GM12872 (cell line): ENCODE measurements around the gene ADARB2.

Experiments used
- CTCF ChIP-seq: IDR thresholded peaks from 3 replicates; pipeline ENCODE4 v1.5.1; 2011; ENCODE audit warnings: low read depth, mild to moderate bottlenecking, low read length, moderate library complexity; ENCODE audit not compliant: insufficient read depth

The ADARB2 gene

DNA sequence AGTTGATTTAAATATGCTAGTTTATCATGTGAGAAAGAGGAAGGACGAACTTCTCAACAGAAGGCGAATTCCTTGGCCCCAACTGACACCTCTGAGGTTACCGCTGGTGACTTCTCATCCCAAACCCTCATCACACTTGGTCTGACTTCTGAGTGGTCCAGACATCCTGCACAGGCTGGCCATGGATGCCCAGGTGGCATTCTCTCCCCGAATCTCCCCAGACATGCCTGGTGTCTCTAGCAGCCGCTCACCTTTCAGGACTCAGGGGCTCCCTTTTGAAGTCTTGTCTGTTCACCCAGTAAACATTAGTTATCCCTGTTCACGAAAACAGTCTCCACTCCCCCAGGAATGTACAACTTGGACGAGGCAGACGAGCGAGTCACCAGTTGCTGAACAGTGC lies 157.7 kb downstream of the ADARB2 start:
- TF ChIP-seq CTCF: no peak

- TF ChIP-seq CTCF: no peak
Observed at GRCh38 chr10:1579141-1579491, 158.2 kb downstream of the ADARB2 start.

DNA sequence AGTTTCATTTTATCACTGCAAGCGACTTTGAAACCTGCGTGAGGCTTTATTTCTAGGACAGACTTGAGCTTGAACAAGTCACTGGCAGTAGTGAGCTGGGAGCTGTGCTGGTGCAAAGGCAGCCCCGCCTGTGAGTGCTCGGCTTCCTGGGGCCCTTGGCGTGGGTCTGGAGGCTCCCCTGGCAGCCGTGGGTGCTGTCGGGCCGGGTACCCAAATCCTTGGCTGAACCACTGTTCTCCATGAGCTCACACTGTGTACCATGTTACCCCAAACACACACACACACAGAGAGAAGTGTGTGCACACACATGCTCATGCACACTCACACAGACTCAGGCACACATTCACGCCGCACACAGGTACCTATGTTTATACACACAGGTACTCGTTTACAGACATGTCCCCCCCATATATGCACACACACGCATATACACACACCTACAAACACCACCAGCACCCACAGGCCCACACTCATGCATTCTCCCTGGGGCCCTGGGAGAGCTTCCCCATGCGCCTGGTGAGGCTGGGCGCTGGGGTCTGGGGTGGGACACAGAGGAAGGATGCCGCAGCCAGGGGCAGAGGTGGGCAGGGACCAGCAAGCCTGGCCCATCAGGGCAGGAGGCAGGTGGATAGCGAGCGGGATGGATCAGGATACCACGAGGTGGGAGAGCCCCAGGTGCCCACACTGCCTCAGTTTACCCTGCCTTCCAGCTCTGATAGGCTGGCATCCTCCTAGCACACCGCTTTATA lies 158.8 kb downstream of the ADARB2 start:
- TF ChIP-seq CTCF: no peak

DNA sequence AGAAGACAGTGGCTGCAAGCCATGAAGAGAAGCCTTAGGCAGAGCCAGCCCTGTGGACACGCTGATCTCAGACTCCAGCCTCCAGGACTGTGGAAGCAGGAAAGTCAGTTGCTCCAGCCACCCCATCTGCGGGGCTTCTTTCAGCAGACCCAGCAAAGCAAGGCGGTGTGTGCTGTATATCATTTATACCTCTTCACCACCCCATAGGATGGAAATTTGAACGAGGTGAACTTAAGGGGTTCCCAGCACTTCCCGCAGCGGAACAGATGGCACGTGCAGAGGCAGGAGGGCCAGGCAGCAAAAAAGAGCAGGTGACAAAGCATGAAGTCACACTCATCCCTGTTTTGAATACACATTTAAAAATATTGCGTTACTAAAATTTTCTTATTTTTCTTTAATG lies 159.4 kb downstream of the ADARB2 start:
- TF ChIP-seq CTCF: no peak

DNA sequence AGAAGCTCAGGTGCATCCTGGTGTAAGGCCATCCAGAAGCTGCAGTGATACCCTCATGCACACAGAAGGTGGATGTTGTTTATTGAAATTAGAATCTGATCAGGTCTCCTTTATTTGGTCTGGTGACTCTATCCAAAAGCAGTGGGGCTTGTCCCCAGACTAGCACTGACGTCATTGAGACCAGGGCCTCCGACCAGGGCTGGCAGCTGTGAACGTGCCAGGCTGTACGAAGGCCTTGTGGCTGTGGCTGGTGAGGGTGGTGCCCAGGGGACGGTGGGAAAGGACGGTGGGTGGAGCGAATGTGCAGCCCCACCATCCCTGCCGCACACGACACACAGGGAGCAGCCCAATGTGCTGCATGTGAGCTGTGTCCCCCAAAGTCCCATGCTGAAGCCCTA lies 160.0 kb downstream of the ADARB2 start:
- TF ChIP-seq CTCF: no peak

- TF ChIP-seq CTCF: no peak
Observed at GRCh38 chr10:1576467-1577372, 160.6 kb downstream of the ADARB2 start.

DNA sequence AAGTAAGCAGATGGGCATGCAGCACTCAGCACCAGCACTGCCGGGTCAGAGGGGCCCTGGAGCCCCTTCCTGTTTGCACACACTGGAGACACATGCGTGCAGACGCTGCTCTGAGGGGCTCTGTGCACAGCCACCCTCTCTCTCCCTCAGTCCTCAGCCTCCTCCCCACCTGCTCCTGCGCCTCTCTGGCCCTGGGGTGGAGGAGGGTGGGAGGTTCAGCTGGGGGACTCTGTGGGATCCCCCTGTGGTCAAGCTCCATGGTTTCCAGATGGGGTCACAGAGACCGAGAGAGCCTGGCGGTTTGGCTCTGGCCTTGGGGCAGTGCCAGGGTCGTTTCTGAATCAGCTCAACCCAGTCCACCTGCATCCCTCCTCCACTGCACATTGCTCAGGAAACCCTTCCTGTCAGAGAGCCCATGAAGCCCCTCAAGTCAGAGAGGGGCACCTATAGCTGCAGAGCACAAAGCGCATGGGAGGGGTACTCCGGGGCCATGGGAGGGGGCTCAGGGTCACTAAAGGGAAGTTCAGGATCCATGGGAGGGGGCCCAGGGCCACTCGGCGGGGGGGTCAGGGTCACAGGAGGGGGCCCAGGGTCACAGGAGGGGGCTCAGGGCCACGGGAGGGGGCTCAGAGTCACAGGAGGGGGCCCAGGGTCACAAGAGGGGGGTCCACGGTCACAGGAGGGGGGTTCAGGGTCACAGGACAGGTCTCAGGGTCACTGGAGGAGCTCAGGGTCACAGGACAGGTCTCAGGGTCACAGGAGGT lies 161.7 kb downstream of the ADARB2 start:
- no peak for TF ChIP-seq CTCF
